GM23248 (cell line): Measurements from ENCODE around the gene SLC18A3.

Experiments used
- EZH2 ChIP-seq: fragments of 200-600 bp; sonication (generic); IDR thresholded peaks from 2 replicates; pipeline ENCODE4 v1.6.1; 2018; ENCODE audit warnings: antibody characterized with exemption, mild to moderate bottlenecking; ENCODE audit not compliant: insufficient read depth, poor library complexity, severe bottlenecking
- EZH2phosphoT487 ChIP-seq: fragments of 200-600 bp; sonication (generic); IDR thresholded peaks from 2 replicates; pipeline ENCODE4 v1.6.1; 2018; ENCODE audit warnings: antibody characterized with exemption, moderate library complexity, mild to moderate bottlenecking, low read depth; ENCODE audit not compliant: insufficient read depth

- TF ChIP-seq EZH2 (no peak), EZH2phosphoT487 (no peak)
Observed at GRCh38 chr10:49562893-49563292, 47.2 kb upstream of the SLC18A3 start.
